Lung (tissue), 12 donors: ENCODE measurements around the gene SSH2. TPM values are rescaled to one million over a fixed set of nuclear protein-coding genes. Genes with fewer than 3 reads are reported as not detected.
A peak's percentile ranks its signal among the peaks of the same experiment; 100 is the strongest.
"Not testable (repeated sequence)": the region's sequence is repeated elsewhere in the genome, so short reads cannot be mapped to it uniquely, and the experiment has no call there.

Source experiments
- ATAC-seq: fragments of 200-7000 bp; cut with Tn5 transposase; one replicate; pipeline ENCODE4 v1.9.1; 2020; ENCODE audit warnings: moderate number of reproducible peaks; ENCODE audit not compliant: insufficient read depth, low FRiP score
- DNase-seq, 3 donors: peaks; one replicate each; pipeline ENCODE4 v3.0.0-alpha.2; 2013 to 2017
- H3K27ac ChIP-seq, 2 donors: one replicate each; pipeline ENCODE4 v1.5.1; 2013; ENCODE audit warnings: mild to moderate bottlenecking in 2 of 2, moderate library complexity in 2 of 2, control low read depth in 1 of 2, inconsistent platforms in 1 of 2, low read depth in 1 of 2, low read length in 1 of 2
- H3K27me3 ChIP-seq, 3 donors: one replicate each; pipeline ENCODE4 v1.5.1; 2013; ENCODE audit warnings: low read length in 2 of 3; ENCODE audit not compliant: control insufficient read depth in 3 of 3, insufficient read depth in 3 of 3
- H3K36me3 ChIP-seq, 4 donors: one replicate each; pipeline ENCODE4 v1.5.1; 2013; ENCODE audit warnings: low read length in 4 of 4, mild to moderate bottlenecking in 1 of 4, moderate library complexity in 1 of 4; ENCODE audit not compliant: control insufficient read depth in 4 of 4, insufficient read depth in 4 of 4
- H3K4me1 ChIP-seq, 5 donors: one replicate each; pipeline ENCODE4 v1.5.1; 2013; ENCODE audit warnings: low read length in 5 of 5, mild to moderate bottlenecking in 2 of 5, moderate library complexity in 1 of 5; ENCODE audit not compliant: control insufficient read depth in 5 of 5, insufficient read depth in 5 of 5
- H3K4me3 ChIP-seq: one replicate; pipeline ENCODE4 v1.5.1; 2013; ENCODE audit warnings: mild to moderate bottlenecking, control low read depth, moderate library complexity
- H3K9ac ChIP-seq, 2 donors: one replicate each; pipeline ENCODE4 v1.5.1; 2013; ENCODE audit warnings: low read length in 2 of 2, control low read depth in 1 of 2; ENCODE audit not compliant: insufficient read depth in 1 of 2
- H3K9me3 ChIP-seq, 4 donors: one replicate each; pipeline ENCODE4 v1.5.1; 2013; ENCODE audit warnings: low read length in 3 of 4, mild to moderate bottlenecking in 1 of 4, moderate library complexity in 1 of 4; ENCODE audit not compliant: control insufficient read depth in 4 of 4, insufficient read depth in 3 of 4
- CTCF ChIP-seq: IDR thresholded peaks from 2 replicates; pipeline ENCODE4 v1.5.1; 2012; ENCODE audit warnings: mild to moderate bottlenecking; ENCODE audit errors: control extremely low read depth, extremely low read depth
- WGBS, 2 donors: extraction: QIAGEN DNeasy Blood & Tissue Kit; methylation state at CpG; one replicate each; pipeline ENCODE4 v1.1.7; 2013; 5-methylcytosine and 5-hydroxymethylcytosine counted together
- polyA plus RNA-seq, 2 donors: library from polyadenylated mRNA; stranded (reverse); fragments of 200-250 nt; gene quantifications; one replicate each; pipeline ENCODE4 v1.2.1, GENCODE V29; 2013
- total RNA-seq, 2 donors: library from RNA; depleted of rRNA in 1 of 2; stranded (reverse); fragments of >200 nt in 1 of 2; gene quantifications; one replicate each; pipeline ENCODE4 v1.2.1, GENCODE V29; 2014 to 2021
- donor health status: control.
- donor health status: control.
- donor health status: Bipolar disorder and iron deficiency.
- donor health status: healthy.
- donor health status: DM: yes; HTN: yes; CAD: no.

Gene SSH2
- total and polyA plus RNA-seq, 4 donors, result 23.4 to 69.4 (median 41.1) TPM

GRCh38 chr17:29652976-29653375, 277.1 kb downstream of the SSH2 start:
- Histone ChIP-seq H3K9me3 (no peaks in the 10 kb centered on the region), H3K36me3 (peaks cover 0 to 18% (median 3%) of the 10 kb centered on the region in 4 donors), H3K9ac (no peak overlapping the region), H3K27ac (peak overlapping the region in 1 of 2 donors; percentile 21), H3K27me3 (no peaks in the 10 kb centered on the region), H3K4me1 (peaks cover 0 to 3% (median 0%) of the 10 kb centered on the region in 5 donors), H3K4me3 (no peak overlapping the region)
- ATAC-seq, result no peak
- TF ChIP-seq CTCF, result no peak
- no peak for DNase-seq

- H3K4me3 ChIP-seq, H3K4me1 ChIP-seq, H3K9ac ChIP-seq, H3K27me3 ChIP-seq, ATAC-seq, DNase-seq, H3K9me3 ChIP-seq, H3K27ac ChIP-seq: not testable (repeated sequence)
- WGBS, 2 donors, result 97 to 98% methylated on average over 7 of the region's 7 CpGs
- peaks cover 0 to 18% (median 4%) of the 10 kb centered on the region in 4 donors for H3K36me3 ChIP-seq
Observed at GRCh38 chr17:29651913-29652312, 278.1 kb downstream of the SSH2 start.

GRCh38 chr17:29650396-29650795, 279.6 kb downstream of the SSH2 start:
- Histone ChIP-seq H3K4me3 (no peak overlapping the region), H3K36me3 (peaks cover 0 to 18% (median 4%) of the 10 kb centered on the region in 4 donors), H3K4me1 (peaks cover 0 to 10% (median 1%) of the 10 kb centered on the region in 5 donors), H3K27me3 (no peaks in the 10 kb centered on the region), H3K9me3 (no peaks in the 10 kb centered on the region), H3K27ac (no peak overlapping the region), H3K9ac (no peak overlapping the region)
- no peak for TF ChIP-seq CTCF
- ATAC-seq (no peak), DNase-seq (no peak)
- 79 to 82% methylated on average over 4 of the region's 4 CpGs for WGBS, 2 donors

- 93 to 96% methylated on average over 5 of the region's 5 CpGs for WGBS, 2 donors
- no peaks in the 10 kb centered on the region for H3K9me3 ChIP-seq
- no peak for DNase-seq
- H3K9ac ChIP-seq, result no peak overlapping the region
- no peak for TF ChIP-seq CTCF
- no peak for ATAC-seq
- no peak overlapping the region for H3K27ac ChIP-seq
- no peaks in the 10 kb centered on the region for H3K27me3 ChIP-seq
- H3K36me3 ChIP-seq, result peaks cover 0 to 18% (median 3%) of the 10 kb centered on the region in 4 donors
- no peak overlapping the region for H3K4me3 ChIP-seq
- H3K4me1 ChIP-seq, result peaks cover 0 to 14% (median 2%) of the 10 kb centered on the region in 5 donors
Observed at GRCh38 chr17:29649359-29649758, 280.7 kb downstream of the SSH2 start.
